Progenitor cell of endocrine pancreas (in vitro differentiated cells): ENCODE measurements around the gene CCDC102A. TPM values are rescaled to one million over a fixed set of nuclear protein-coding genes. Genes with fewer than 3 reads are reported as not detected.

Source experiments
- DNase-seq: peaks from one replicate; pipeline ENCODE4 v3.0.0; 2021; ENCODE audit warnings: low spot score; ENCODE audit not compliant: unreplicated experiment
- H3K27ac Mint-ChIP-seq: 2 replicates; pipeline ENCODE4 v1.8.0; 2021; ENCODE audit warnings: mild to moderate bottlenecking, moderate library complexity, mixed read lengths
- H3K27me3 Mint-ChIP-seq: 2 replicates; pipeline ENCODE4 v1.8.0; 2021; ENCODE audit warnings: mixed read lengths
- H3K36me3 Mint-ChIP-seq: 2 replicates; pipeline ENCODE4 v1.8.0; 2022; ENCODE audit warnings: mixed read lengths; ENCODE audit not compliant: insufficient read depth
- H3K4me1 Mint-ChIP-seq: 2 replicates; pipeline ENCODE4 v1.8.0; 2021; ENCODE audit warnings: low read depth, mixed read lengths
- H3K4me3 Mint-ChIP-seq: 2 replicates; pipeline ENCODE4 v1.8.0; 2021; ENCODE audit warnings: low read depth, mild to moderate bottlenecking, moderate library complexity, mixed read lengths
- H3K9me3 Mint-ChIP-seq: 2 replicates; pipeline ENCODE4 v1.8.0; 2021; ENCODE audit warnings: low read depth, mixed read lengths
- CTCF ChIP-seq: fragments of 200-600 bp; sonication (generic); IDR thresholded peaks from one replicate; pipeline ENCODE4 v1.5.0; 2021; ENCODE audit warnings: antibody characterized with exemption, mild to moderate bottlenecking; ENCODE audit not compliant: unreplicated experiment
- total RNA-seq: library from RNA; stranded (reverse); gene quantifications from 2 replicates; pipeline ENCODE4 v1.2.1, GENCODE V29; 2021

The CCDC102A gene
- total RNA-seq, 1 donor from 2014 or later, result 15.6 TPM

DNA sequence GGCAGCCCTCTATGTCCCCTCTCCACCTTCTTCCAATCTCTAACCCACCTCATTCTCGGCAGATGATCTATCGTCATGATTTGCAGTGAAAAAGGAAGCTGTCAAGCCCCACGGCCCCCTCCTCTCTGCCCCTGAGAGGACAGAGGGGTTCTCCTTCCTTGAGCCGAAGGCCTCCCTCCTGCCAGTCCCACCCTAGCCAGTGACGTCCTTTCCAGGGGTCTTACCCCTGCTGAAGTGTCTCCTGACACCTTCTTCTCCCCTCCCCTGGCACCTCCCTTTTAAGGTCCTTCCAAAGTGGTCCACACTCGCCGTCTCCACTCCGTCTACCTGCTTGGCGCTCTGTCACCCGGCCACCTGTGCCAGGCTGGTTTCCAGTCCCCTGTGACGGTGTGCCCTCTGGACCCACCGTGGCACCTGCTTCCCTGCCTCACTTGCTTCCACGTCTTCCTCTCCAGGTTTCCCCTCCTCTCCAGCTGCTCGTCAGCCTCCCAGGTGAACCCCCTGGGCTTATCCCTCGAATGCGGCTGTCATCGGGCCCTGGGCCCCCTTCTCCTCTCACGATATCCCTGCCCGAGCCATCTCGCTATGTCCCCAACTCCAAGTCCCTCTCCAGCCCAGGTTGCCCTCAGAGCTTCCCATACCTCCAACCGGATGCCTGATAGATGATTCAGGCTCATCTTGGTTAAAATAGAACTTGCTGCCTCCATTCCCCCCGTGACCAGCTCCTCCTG lies 5.7 kb downstream of the CCDC102A start:
- TF ChIP-seq CTCF, result no peak
- Mint-ChIP-seq H3K27ac (no peak overlapping the region), H3K36me3 (peaks cover 5% of the 10 kb centered on the region), H3K4me1 (peaks cover 10% of the 10 kb centered on the region), H3K4me3 (no peak overlapping the region), H3K9me3 (no peaks in the 10 kb centered on the region), H3K27me3 (peaks cover 41% of the 10 kb centered on the region)
- no peak for DNase-seq

GRCh38 chr16:57530104-57530521 lies 6.3 kb downstream of the CCDC102A start:
- Mint-ChIP-seq H3K9me3 (no peaks in the 10 kb centered on the region), H3K4me1 (peaks cover 10% of the 10 kb centered on the region)
- no peak for TF ChIP-seq CTCF

GRCh38 chr16:57529391-57530103 lies 6.8 kb downstream of the CCDC102A start:
- Mint-ChIP-seq H3K4me3 (peak overlapping the region; percentile 56), H3K4me1 (peaks cover 13% of the 10 kb centered on the region), H3K27ac (no peak overlapping the region), H3K36me3 (peaks cover 8% of the 10 kb centered on the region), H3K27me3 (peaks cover 41% of the 10 kb centered on the region), H3K9me3 (no peaks in the 10 kb centered on the region)
- DNase-seq, result no peak
- peak; percentile 2 for TF ChIP-seq CTCF

More at GRCh38 chr16:57530104-57530521, 6.3 kb downstream of the CCDC102A start:
- Mint-ChIP-seq H3K36me3 (peaks cover 8% of the 10 kb centered on the region), H3K4me3 (no peak overlapping the region), H3K27me3 (peaks cover 41% of the 10 kb centered on the region), H3K27ac (no peak overlapping the region)
- DNase-seq, result no peak

DNA sequence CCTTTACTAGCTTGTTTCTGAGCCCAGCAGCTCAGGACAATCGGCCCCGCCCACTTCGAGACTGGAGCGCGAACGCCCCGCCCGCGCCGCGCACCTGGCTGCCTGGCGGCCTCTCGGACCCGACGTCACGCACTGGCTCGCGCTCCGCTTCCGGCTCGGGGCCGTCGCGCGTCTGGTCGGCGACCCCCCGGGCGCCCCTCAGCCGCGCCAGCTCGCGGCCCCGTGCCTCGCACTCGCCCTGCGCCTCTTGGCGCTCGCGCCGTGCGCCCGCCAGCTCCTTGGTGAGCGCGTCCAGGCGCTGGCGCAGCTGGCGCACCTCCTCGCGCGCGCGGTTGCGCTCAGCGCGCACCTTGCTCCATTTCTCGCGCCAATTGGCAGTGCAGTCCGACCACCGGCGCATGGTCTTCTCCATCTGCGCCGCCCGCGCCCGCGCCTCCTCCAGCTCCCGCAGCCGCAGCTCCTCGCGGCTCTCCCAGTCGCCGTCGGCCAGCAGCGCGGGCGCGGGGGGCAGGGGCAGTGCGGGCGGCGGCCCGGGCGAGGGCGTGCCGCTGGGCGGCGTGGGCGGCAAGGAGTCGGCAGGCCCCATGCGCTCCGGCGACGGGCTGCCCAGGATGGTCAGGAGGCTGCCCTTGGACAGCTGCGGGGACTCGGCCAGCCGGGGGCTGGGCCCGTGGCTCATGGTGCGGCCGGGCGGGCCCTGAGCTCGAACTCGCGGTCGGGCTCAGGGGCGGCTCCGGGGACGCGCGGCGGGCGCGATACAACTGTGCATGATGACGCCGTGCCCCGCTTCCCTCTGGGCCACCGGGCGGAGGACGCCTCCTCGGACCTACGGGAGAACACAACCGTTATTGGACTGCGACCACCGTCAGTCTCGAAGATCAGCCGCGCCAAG lies 7.6 kb downstream of the CCDC102A start:
- H3K27ac Mint-ChIP-seq, result no peak overlapping the region
- peak; percentile 58 for DNase-seq
- H3K4me1 Mint-ChIP-seq, result peaks cover 11% of the 10 kb centered on the region
- TF ChIP-seq CTCF, result peak; percentile 3
- H3K27me3 Mint-ChIP-seq, result peaks cover 41% of the 10 kb centered on the region
- H3K4me3 Mint-ChIP-seq, result peak overlapping the region; percentile 63
- no peaks in the 10 kb centered on the region for H3K9me3 Mint-ChIP-seq
- H3K36me3 Mint-ChIP-seq, result peaks cover 8% of the 10 kb centered on the region
